Natural killer cell (primary cell): ENCODE data around the gene GNB3. TPM values are rescaled to one million over a fixed set of nuclear protein-coding genes. Genes with fewer than 3 reads are reported as not detected.

Experiments
- ATAC-seq, 3 donors: fragments of 150-1000 bp in 2 of 3; fragments of 200-7000 bp in 1 of 3; cut with Tn5 transposase; 1 replicate in 1 of 3; 2 replicates in 2 of 3; pipeline ENCODE4 v1.10.0; 2021; ENCODE audit warnings: mild to moderate bottlenecking in 2 of 3, moderate library complexity in 2 of 3
- DNase-seq, 2 donors: peaks; one replicate each; pipeline versions ENCODE4 v3.0.0 to v3.0.0-alpha.2; 2013 to 2021; ENCODE audit warnings: mixed read lengths in 1 of 2
- H3K27ac ChIP-seq: one replicate; pipeline ENCODE4 v1.5.1; 2013; ENCODE audit warnings: mild to moderate bottlenecking, low read length
- H3K27me3 ChIP-seq: one replicate; pipeline ENCODE4 v1.6.1; 2013; ENCODE audit warnings: low read length; ENCODE audit not compliant: control insufficient read depth, insufficient read depth
- H3K36me3 ChIP-seq: one replicate; pipeline ENCODE4 v1.6.1; 2013; ENCODE audit warnings: low read length; ENCODE audit not compliant: control insufficient read depth, insufficient read depth
- H3K4me1 ChIP-seq: one replicate; pipeline ENCODE4 v1.6.1; 2013; ENCODE audit warnings: low read length; ENCODE audit not compliant: control insufficient read depth, insufficient read depth
- H3K4me3 ChIP-seq: one replicate; pipeline ENCODE4 v1.5.1; 2013; ENCODE audit warnings: low read length
- H3K9me3 ChIP-seq: one replicate; pipeline ENCODE4 v1.6.1; 2013; ENCODE audit warnings: low read length; ENCODE audit not compliant: control insufficient read depth, insufficient read depth
- H3K27ac Mint-ChIP-seq, 2 donors: one replicate each; pipeline ENCODE4 v1.8.0; 2022; ENCODE audit warnings: mild to moderate bottlenecking in 2 of 2, mixed read lengths in 2 of 2, moderate library complexity in 1 of 2
- H3K27me3 Mint-ChIP-seq, 2 donors: one replicate each; pipeline ENCODE4 v1.8.0; 2022; ENCODE audit warnings: low read depth in 2 of 2, mixed read lengths in 2 of 2
- H3K36me3 Mint-ChIP-seq: one replicate; pipeline ENCODE4 v1.8.0; 2022; ENCODE audit warnings: mixed read lengths
- H3K4me1 Mint-ChIP-seq, 2 donors: one replicate each; pipeline ENCODE4 v1.8.0; 2022; ENCODE audit warnings: mixed read lengths in 2 of 2
- H3K4me3 Mint-ChIP-seq: one replicate; pipeline ENCODE4 v1.8.0; 2022; ENCODE audit warnings: mild to moderate bottlenecking, moderate library complexity, mixed read lengths
- H3K9me3 Mint-ChIP-seq, 2 donors: one replicate each; pipeline ENCODE4 v1.8.0; 2022; ENCODE audit warnings: mixed read lengths in 2 of 2
- CTCF ChIP-seq: fragments of 200-600 bp; IDR thresholded peaks from one replicate; pipeline ENCODE4 v1.8.0; 2022; ENCODE audit warnings: antibody characterized with exemption
- WGBS: methylation state at CpG from one replicate; pipeline ENCODE4 v1.1.7; 2013; ENCODE audit warnings: missing lambda C conversion rate; ENCODE audit not compliant: insufficient coverage; 5-methylcytosine and 5-hydroxymethylcytosine counted together
- intact Hi-C: fragments of 100-400 bp; cut with micrococcal nuclease; formaldehyde crosslinking; loops from one replicate; pipeline ENCODE4 v1.14.2; 2022
- total RNA-seq, 4 donors: library from RNA; stranded (reverse); fragments of 120-200 nt in 1 of 4; gene quantifications; one replicate each; pipeline versions ENCODE4 v1.2.3 to v1.2.4, GENCODE V29; 2013 to 2022

GNB3 gene
- total RNA-seq, 3 donors from 2014 or later (not counting 1 experiment from before 2014, with no cell fraction given) = not detected

DNA sequence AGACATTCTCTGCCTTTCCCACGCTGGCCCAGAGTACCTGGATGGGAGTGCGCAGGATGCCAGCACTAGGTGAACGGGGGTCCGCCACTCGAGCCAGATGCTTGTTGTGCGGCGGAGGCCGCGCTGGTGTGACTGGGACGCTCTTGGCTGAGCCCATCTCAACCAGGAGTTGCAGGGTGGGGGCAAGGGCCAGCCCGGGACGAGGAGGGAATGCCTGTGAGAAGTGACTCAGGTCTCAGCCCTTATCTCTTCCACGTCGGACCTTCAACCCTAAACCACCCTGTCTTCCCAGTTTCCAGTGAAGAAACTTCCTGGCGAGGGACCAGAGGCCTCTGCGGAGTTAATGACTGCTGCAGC lies 10.0 kb downstream of the GNB3 start:
- DNase-seq (no peak), ATAC-seq (no peak)
- peaks cover 22% of the 10 kb centered on the region for H3K4me1 ChIP-seq
- no peaks in the 10 kb centered on the region for H3K27me3 Mint-ChIP-seq
- 69% methylated on average over 16 of the region's 16 CpGs for WGBS
- no peak overlapping the region for H3K27ac ChIP-seq
- H3K9me3 Mint-ChIP-seq = no peaks in the 10 kb centered on the region
- H3K4me1 Mint-ChIP-seq = peaks cover 8 to 43% of the 10 kb centered on the region in 2 donors
- no peaks in the 10 kb centered on the region for H3K9me3 ChIP-seq
- H3K36me3 ChIP-seq = peaks cover 3% of the 10 kb centered on the region
- TF ChIP-seq CTCF = no peak
- peak overlapping the region; percentile 95 to 99 for H3K27ac Mint-ChIP-seq
- no peak overlapping the region for H3K4me3 Mint-ChIP-seq
- H3K36me3 Mint-ChIP-seq = no peaks in the 10 kb centered on the region
- intact Hi-C loops = no loop called here
- H3K4me3 ChIP-seq = peak overlapping the region; percentile 76
- no peaks in the 10 kb centered on the region for H3K27me3 ChIP-seq

DNA sequence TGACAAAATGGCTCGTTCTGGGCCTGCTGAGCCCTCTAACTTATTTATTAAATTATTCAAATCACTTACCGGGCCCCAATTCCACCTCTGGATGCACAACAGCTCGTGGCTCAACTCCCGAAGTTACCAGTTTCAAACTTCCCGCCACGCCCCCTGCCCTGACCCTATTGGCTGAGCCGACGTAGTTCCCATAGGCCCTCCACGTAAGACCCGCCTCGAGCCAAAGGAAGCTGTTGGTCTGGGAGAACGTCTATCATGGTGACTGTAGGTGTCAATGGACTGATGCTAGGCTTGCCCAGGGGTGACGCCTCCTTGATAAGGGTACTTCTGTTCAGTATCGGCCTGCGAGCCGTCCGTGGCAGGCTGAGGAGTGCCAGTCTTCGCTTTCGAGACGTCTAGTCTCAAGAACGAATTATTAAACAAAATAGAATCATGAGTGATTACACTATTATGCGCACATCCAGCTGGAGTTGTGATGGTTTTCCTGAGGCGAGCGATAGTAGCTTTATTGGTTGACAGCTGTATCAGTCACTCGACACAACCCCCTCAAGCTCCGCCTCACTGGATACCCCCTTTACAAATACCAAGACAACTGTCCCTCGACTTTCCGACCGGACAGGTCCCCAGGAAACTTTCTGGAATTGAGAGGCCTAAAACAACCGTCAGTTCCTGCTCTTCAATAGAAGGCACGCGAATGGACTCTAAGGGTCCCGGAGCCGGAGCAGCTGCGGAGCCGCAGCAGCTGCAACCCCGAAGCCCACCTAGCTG lies 10.6 kb downstream of the GNB3 start, which contains the start of gene CDCA3:
CDCA3 (minus strand) TSS at position 134 of the 768 bp plus-strand sequence. CDS start 334 bp downstream, outside the sequence.
- no peaks in the 10 kb centered on the region for H3K36me3 Mint-ChIP-seq
- Histone ChIP-seq H3K36me3 (peaks cover 7% of the 10 kb centered on the region), H3K27me3 (no peaks in the 10 kb centered on the region), H3K9me3 (no peaks in the 10 kb centered on the region), H3K4me3 (peak within 1 kb of the TSS; percentile 76), H3K27ac (peak within 1 kb of the TSS; percentile 95), H3K4me1 (peaks cover 22% of the 10 kb centered on the region)
- H3K27ac Mint-ChIP-seq = peak within 1 kb of the TSS; percentile 95 to 99
- DNase-seq (peak; percentile 84 to 97), ATAC-seq (peak; percentile 49 to 71 (median 55))
- TF ChIP-seq CTCF = no peak
- no peaks in the 10 kb centered on the region for H3K9me3 Mint-ChIP-seq
- WGBS = under 1% methylated on average over 37 of the region's 37 CpGs
- H3K27me3 Mint-ChIP-seq = no peaks in the 10 kb centered on the region
- intact Hi-C loops = no loop called here
- H3K4me1 Mint-ChIP-seq = peaks cover 8 to 43% of the 10 kb centered on the region in 2 donors
- H3K4me3 Mint-ChIP-seq = peak within 1 kb of the TSS; percentile 91

DNA sequence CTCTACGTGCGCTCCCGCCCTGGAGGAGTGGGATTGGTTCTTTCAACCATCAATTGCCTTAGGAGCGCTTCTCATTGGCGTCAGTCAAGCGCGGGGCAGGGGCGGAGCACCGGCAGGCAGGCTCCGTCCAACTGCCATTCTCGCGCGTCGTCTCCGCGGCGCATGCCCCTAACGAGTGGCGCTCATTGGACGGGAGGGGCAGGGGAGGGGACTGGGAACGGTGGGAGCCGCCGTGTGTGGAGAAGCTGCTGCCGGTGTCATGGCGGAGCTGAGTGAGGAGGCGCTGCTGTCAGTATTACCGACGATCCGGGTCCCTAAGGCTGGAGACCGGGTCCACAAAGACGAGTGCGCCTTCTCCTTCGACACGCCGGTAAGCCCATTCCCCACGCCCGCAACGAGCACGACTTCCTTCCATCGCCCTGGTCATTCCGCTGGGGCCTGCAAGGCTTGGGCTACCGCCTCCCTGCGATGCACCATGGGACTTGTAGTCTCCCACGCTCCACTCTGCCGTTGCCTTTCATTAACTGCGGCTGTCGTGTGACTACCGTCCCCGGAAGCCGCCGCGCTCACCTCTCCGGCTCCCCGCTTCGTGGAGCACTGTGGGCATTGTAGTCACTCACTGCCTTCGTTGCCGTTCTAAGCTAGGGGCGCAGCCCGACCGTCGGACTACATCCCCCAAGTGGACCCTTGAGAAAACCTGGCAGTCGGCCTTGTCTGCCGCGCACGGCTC lies 11.4 kb downstream of the GNB3 start, which contains the start of gene USP5:
USP5 (plus strand) TSS at position 230 of the 730 bp plus-strand sequence; CDS start at position 260, 30 bp downstream.
- under 1% methylated on average over 65 of the region's 65 CpGs for WGBS
- Histone ChIP-seq H3K27me3 (no peaks in the 10 kb centered on the region), H3K4me1 (peaks cover 22% of the 10 kb centered on the region), H3K27ac (peak within 1 kb of the TSS; percentile 95), H3K4me3 (peak within 1 kb of the TSS; percentile 76), H3K36me3 (peaks cover 14% of the 10 kb centered on the region), H3K9me3 (no peaks in the 10 kb centered on the region)
- peak; percentile 96 to 99 for DNase-seq
- Mint-ChIP-seq H3K4me1 (peaks cover 8 to 43% of the 10 kb centered on the region in 2 donors), H3K27me3 (no peaks in the 10 kb centered on the region), H3K27ac (peak within 1 kb of the TSS; percentile 95 to 99), H3K9me3 (no peaks in the 10 kb centered on the region), H3K36me3 (no peaks in the 10 kb centered on the region), H3K4me3 (peak within 1 kb of the TSS; percentile 91)
- intact Hi-C loops = loop anchor here (1.0 kb wide), 8 partner anchors 17 to 189 kb away; partner anchors contain the start of genes EMG1, ING4, LPCAT3 and MLF2
- no peak for TF ChIP-seq CTCF
- peak; percentile 79 to 92 (median 80) for ATAC-seq
